Nephron progenitor cell (in vitro differentiated cells): ENCODE measurements around the gene MAP1LC3B.
"Not testable (repeated sequence)": the region's sequence is repeated elsewhere in the genome, so short reads cannot be mapped to it uniquely, and the experiment has no call there.

Source experiments
- DNase-seq: peaks from one replicate; pipeline ENCODE4 v3.0.0; 2021
- H3K27ac Mint-ChIP-seq: 2 replicates; pipeline ENCODE4 v1.8.0; 2021; ENCODE audit warnings: mild to moderate bottlenecking, moderate library complexity, mixed read lengths
- H3K27me3 Mint-ChIP-seq: 2 replicates; pipeline ENCODE4 v1.8.0; 2021; ENCODE audit warnings: mild to moderate bottlenecking, low read depth, mixed read lengths; ENCODE audit not compliant: poor library complexity
- H3K36me3 Mint-ChIP-seq: 2 replicates; pipeline ENCODE4 v1.8.0; 2021; ENCODE audit warnings: low read depth, mixed read lengths
- H3K4me1 Mint-ChIP-seq: 2 replicates; pipeline ENCODE4 v1.8.0; 2021; ENCODE audit warnings: mixed read lengths
- H3K4me3 Mint-ChIP-seq: 2 replicates; pipeline ENCODE4 v1.8.0; 2021; ENCODE audit warnings: mild to moderate bottlenecking, moderate library complexity, mixed read lengths
- H3K9me3 Mint-ChIP-seq: 2 replicates; pipeline ENCODE4 v1.8.0; 2021; ENCODE audit warnings: mild to moderate bottlenecking, moderate library complexity, mixed read lengths
- TF ChIP-seq, protein P1 (sequence below): fragments of 200-600 bp; sonication (generic); IDR thresholded peaks from 2 replicates; pipeline ENCODE4 v1.5.0; 2021; ENCODE audit warnings: antibody characterized with exemption

Gene MAP1LC3B

DNA sequence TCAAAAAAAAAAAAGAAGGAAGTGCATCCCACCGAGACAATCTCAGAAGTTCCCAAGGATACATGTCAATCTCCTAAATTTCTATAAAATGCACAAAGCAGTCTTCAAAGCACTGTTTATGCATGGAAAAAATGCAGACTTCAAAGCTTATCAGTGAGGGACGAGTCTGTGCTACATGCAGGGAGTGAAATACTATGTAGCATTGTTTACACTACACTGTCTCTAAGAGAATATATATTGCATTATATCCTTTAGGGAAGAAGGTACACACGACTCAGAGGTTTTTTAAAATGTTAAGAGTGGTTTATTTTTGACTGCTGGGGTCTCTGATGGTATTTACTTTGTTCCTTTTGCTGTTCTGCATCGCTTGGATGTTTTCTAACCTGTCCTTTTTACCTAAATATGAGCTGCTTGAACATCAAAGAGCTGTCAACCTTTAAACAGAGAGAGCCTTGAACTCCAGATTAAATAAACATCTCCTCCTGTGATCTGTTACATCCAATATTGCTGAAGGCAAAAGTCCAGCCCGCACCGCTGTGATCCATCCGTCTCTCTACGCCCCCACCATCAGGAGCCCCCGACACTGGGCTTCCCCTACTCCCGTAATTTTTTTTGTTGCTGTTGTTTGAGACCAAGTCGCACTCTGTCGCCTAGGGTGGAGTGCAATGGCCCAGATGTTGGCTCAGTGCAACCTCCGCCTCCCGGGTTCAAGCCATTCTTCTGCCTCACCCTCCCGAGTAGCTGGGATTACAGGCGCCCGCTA is 9.9 kb upstream of the MAP1LC3B start:
- H3K9me3 Mint-ChIP-seq = peaks cover 23% of the 10 kb centered on the region
- TF ChIP-seq, protein P1, sequence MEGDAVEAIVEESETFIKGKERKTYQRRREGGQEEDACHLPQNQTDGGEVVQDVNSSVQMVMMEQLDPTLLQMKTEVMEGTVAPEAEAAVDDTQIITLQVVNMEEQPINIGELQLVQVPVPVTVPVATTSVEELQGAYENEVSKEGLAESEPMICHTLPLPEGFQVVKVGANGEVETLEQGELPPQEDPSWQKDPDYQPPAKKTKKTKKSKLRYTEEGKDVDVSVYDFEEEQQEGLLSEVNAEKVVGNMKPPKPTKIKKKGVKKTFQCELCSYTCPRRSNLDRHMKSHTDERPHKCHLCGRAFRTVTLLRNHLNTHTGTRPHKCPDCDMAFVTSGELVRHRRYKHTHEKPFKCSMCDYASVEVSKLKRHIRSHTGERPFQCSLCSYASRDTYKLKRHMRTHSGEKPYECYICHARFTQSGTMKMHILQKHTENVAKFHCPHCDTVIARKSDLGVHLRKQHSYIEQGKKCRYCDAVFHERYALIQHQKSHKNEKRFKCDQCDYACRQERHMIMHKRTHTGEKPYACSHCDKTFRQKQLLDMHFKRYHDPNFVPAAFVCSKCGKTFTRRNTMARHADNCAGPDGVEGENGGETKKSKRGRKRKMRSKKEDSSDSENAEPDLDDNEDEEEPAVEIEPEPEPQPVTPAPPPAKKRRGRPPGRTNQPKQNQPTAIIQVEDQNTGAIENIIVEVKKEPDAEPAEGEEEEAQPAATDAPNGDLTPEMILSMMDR = no peak
- DNase-seq = no peak
- H3K27me3 Mint-ChIP-seq = peaks cover 4% of the 10 kb centered on the region
- H3K36me3 Mint-ChIP-seq = peaks cover 32% of the 10 kb centered on the region
- H3K4me1 Mint-ChIP-seq = peaks cover 44% of the 10 kb centered on the region
- peak overlapping the region; percentile 84 for H3K4me3 Mint-ChIP-seq
- peak overlapping the region; percentile 93 for H3K27ac Mint-ChIP-seq

DNA sequence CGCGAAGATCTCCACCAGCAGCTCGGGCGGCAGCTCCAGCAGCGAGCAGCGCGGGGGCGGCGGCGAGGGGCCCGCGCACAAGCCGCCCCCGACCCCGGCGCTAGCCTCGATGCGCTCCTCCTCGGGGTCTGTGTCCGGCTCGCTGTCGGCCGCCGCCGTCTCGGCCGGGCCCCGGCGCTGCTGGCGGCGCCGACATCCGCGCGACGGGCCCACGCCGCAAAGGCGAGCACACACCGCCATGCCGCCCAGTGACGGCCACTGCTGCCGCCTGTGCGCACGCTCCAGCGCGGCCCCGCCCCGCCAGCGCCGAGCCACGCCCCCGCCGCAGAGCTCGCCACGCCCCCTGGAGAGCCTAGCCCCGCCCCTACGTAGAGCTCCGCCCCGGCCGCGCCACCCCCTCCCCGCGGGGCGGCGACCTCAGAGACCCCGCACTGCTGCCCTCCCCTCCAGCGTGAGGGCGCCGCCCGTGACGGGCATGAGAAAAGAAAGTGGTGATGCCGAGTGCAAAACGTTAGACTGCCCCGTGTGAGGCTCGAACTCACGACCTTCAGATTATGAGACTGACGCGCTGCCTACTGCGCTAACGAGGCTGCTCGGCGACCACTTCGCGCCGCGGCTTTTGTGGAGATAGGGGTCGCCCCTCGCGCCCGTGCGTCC is 8.5 kb upstream of the MAP1LC3B start, which contains the start of gene FBXO31:
Gene FBXO31, minus strand, starts transcription at position 272 of the 657 bp plus-strand sequence. Its CDS starts 32 bp downstream, at position 240.
- peak within 1 kb of the TSS; percentile 84 for H3K4me3 Mint-ChIP-seq
- peak; percentile 92 for DNase-seq
- H3K27ac Mint-ChIP-seq = peak within 1 kb of the TSS; percentile 92
- TF ChIP-seq, protein P1 = no peak
- H3K27me3 Mint-ChIP-seq = peaks cover 4% of the 10 kb centered on the region
- H3K9me3 Mint-ChIP-seq = peaks cover 13% of the 10 kb centered on the region
- H3K4me1 Mint-ChIP-seq = peaks cover 58% of the 10 kb centered on the region
- peaks cover 19% of the 10 kb centered on the region for H3K36me3 Mint-ChIP-seq

GRCh38 chr16:87384162-87384874 is 7.8 kb upstream of the MAP1LC3B start:
- Mint-ChIP-seq H3K27ac (peak overlapping the region; percentile 92), H3K4me3 (peak overlapping the region; percentile 81), H3K9me3 (peaks cover 8% of the 10 kb centered on the region), H3K27me3 (peaks cover 4% of the 10 kb centered on the region), H3K4me1 (peaks cover 62% of the 10 kb centered on the region), H3K36me3 (peaks cover 12% of the 10 kb centered on the region)
- DNase-seq = peak; percentile 75
- TF ChIP-seq, protein P1 = no peak

- not testable (repeated sequence) for H3K9me3 Mint-ChIP-seq, H3K27me3 Mint-ChIP-seq, H3K36me3 Mint-ChIP-seq, DNase-seq
- Mint-ChIP-seq H3K4me1 (peaks cover 66% of the 10 kb centered on the region), H3K27ac (peak overlapping the region; percentile 78), H3K4me3 (peak overlapping the region; percentile 81)
These were observed 7.3 kb upstream of the MAP1LC3B start for GRCh38 chr16:87384875-87385167.

- Mint-ChIP-seq H3K4me3 (peak overlapping the region; percentile 56), H3K27me3 (peaks cover 4% of the 10 kb centered on the region), H3K9me3 (no peaks in the 10 kb centered on the region), H3K27ac (peak overlapping the region; percentile 96), H3K4me1 (peaks cover 43% of the 10 kb centered on the region), H3K36me3 (no peaks in the 10 kb centered on the region)
- TF ChIP-seq, protein P1 = no peak
- DNase-seq = peak; percentile 73
These were observed 4.0 kb upstream of the MAP1LC3B start for GRCh38 chr16:87387942-87388817.
